G401.6 (cell line): ENCODE results near the gene TDRD12.
"Not testable (repeated sequence)": the region's sequence is repeated elsewhere in the genome, so short reads cannot be mapped to it uniquely, and the experiment has no call there.

ENCODE experiments used
- FAIRE-seq: peaks from 2 replicates; lab custom pipeline; 2012; peaks lifted over from hg19 to GRCh38; lab: Jason Lieb, UNC

Gene TDRD12

DNA sequence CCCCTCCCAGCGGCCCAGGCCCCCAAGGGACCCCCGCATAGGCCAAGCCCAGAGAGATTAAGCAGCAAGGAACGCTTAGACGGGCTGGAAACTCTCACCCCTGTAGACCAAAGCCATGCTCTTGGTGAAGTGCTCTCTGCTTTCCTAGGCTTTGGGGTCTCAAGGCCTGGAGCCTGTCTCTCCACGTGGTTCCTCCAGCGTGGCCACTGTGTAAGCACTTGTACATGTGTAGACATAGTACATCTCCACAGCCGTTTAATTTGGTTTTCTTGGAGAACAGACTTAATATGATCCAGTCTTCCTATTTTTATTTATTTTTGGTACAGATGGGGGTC lies 26.9 kb upstream of the TDRD12 start:
- no peak for FAIRE-seq

DNA sequence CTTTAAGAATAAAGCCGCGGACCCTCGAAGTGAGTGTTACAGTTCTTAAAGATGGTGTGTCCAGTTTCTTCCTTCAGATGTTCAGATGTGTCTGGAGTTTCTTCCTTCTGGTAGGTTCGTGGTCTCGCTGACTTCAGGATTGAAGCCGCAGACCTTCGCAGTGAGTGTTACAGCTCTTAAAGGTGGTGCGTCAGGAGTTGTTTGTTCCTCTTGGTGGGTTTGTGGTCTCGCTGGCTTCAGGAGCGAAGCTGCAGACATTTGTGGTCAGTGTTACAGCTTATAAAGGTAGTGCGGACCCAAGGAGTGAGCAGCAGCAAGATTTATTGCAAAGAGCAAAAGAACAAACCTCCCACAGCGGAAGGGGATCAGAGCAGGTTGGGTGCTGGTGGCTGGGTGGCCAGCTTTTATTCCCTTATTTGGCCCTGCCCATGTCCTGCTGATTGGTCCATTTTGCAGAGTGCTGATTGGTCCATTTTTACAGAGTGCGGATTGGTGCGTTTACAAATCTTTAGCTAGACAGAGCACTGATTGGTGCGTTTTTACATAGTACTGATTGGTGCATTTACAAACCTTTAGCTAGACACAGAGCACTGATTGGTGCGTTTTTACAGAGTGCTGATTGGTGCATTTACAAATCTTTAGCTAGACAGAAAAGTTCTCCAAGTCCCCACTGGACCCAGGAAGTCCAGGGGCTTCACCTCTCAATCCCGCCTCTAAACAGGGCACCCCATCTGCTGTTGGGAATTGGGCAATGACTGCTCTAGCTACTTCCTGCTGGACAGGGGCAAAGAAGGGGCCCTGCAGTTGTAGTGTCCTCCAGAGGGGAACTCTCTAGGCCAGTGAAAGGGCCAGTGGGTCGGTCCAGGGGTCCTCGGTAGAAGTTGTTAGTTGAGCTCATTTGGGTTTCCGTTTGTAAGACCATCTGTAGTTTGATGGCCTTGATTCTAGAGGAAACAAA lies 26.1 kb upstream of the TDRD12 start:
- not testable (repeated sequence) for FAIRE-seq

DNA sequence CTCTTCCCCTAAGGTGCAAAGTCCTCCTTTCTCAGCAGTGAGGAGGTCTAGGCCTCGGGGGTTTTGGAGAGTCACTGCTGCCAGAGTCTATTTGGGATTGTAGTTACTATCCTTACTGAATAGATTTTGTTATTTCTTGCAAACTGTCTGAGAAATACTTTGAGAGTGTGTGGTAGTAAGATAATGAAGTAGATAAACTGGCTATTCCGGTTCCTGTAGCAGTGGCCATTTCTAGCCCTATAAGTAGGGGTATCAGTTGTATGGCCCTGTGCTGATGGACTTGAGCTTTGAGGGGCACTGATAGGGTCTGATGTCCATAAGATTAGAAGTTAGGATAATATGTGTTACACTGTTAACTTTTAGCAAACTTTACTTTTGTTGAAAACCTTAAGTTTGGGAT lies 25.3 kb upstream of the TDRD12 start:
- FAIRE-seq = not testable (repeated sequence)

DNA sequence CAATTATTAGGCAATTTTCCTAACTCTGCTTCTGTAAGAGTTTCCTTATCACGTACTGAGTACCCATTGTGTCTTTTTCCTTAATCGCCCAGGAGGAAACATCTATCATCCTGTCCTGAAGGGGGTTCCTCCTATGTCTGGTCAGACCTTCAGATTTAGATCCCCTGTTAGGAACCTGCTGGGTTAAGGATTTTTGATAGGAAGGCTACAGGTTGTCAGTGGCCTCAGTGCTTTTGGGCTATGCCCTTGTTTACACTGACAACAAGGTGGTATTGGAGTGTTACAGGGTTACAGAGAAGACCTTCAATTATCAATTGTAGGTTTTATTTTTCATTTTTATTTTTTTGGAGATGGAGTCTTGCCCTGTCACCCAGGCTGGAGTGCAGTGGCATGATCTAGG lies 24.7 kb upstream of the TDRD12 start:
- not testable (repeated sequence) for FAIRE-seq

DNA sequence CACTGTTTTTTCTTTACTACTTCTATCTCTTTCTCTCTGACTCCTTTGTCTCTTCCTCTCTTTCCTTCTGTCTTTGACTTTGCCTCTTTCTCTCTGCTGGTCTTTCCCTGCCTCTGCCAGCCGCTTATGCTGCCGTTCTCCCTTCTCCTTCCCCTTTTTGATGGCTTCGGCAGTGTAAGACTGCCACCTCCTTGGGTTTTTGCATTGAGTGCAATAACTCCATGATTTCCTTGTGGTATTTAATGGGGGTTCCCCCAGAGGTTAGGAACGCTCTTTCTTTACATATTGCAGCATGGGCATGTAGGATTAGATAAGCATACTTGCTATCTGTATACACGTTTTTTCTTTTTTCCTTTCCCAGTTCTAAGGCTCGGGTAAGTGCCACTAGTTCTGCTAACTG lies 24.1 kb upstream of the TDRD12 start:
- FAIRE-seq = not testable (repeated sequence)

DNA sequence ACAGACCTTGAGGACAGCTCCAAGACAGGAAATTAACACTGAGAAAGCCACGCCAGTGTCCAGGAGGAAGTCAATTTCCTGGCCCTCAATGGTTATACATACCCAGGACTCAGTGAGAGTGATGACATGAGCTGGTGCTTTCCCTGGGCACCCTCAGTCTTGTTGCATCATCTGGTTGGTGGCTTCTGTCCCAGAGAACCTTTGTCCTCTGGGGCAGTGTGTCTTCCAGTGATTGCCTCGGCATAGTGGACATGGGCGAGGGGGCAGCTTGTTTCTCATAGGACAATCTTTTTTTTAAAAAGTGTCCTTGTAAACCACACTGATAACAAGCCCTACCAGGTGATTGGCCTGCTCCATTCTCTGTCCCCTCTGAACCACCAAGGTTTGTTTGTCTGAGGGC lies 22.8 kb upstream of the TDRD12 start:
- FAIRE-seq = not testable (repeated sequence)

- FAIRE-seq = not testable (repeated sequence)
These were observed 19.4 kb upstream of the TDRD12 start for GRCh38 chr19:32700129-32700528.

DNA sequence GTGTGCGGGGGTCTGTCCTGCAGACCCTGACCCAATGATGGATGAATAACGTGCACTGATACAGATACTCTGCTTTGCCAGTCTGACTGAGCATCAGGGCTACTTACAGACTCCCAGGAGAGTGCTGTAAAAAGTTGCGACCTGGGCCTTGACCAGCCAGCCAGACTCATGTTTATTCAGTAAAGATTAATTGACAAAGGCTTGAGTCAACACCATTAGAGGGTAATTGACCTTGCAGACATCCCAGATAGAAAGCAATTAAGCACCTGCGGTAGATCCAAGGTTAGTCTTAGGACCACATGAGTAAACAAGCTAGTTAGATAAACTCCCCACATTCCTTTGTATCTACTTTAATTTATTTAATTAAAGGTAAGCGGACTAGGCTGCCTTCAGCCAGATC lies 17.6 kb upstream of the TDRD12 start:
- no peak for FAIRE-seq

- FAIRE-seq = not testable (repeated sequence)
These were observed 15.6 kb upstream of the TDRD12 start for GRCh38 chr19:32704006-32704405.

DNA sequence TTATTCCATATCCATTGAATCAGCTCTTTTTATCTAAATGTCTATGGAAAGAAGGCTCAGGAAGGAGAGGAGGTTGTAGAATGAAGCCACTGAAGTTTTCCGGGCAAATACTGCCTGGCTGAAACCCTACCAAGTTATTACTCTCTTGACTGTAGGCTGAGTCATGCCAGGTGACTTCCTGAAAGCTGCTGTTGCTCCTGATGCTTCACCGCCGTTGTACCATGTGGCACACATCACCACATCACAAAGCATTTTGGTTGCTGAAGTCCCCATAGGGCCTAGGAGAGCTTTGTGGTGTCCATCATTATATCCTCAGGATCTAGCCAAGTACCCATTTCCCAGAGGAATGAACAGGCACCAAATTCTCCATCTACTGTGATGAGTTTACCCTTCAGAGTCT lies 11.1 kb upstream of the TDRD12 start:
- no peak for FAIRE-seq

DNA sequence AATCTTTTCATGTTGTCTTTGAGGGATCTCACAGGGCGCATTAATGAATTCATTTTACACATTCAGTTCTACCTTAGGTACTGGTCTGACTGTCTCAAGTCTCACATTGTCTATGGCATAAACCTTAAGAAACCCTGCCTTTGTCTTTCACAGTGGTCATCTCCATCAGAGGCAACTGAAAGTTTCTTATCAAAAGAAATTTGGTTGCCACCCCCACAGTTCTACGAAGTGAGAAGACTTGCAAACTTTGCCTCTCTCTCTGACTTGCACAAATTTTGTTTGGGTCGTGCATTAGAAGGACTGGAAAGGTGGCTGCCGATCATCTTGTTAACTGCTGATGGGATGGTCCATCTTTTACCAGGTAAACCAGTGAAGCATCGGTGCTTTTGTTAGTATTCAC lies 10.5 kb upstream of the TDRD12 start:
- no peak for FAIRE-seq

DNA sequence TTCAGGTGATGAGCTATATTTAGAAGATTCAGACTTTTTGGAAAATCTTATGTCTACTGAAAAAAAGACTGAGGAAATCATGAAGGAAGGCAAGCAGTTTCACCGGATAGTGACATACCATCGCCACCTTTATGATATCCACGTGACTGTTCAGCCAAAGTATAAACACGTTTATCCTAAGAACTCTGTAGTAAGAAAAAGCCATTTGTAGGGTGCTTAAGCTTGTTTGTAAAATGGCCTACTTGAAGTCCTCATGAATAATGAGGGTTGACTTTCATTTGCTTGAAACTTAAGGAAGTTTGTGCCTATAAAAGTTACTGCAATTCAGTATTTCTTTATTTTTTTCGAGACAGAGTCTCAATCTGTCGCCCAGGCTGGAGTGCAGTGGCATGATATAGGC lies 7.8 kb upstream of the TDRD12 start:
- no peak for FAIRE-seq

GRCh38 chr19:32716203-32716602 lies 3.4 kb upstream of the TDRD12 start:
- FAIRE-seq = not testable (repeated sequence)

DNA sequence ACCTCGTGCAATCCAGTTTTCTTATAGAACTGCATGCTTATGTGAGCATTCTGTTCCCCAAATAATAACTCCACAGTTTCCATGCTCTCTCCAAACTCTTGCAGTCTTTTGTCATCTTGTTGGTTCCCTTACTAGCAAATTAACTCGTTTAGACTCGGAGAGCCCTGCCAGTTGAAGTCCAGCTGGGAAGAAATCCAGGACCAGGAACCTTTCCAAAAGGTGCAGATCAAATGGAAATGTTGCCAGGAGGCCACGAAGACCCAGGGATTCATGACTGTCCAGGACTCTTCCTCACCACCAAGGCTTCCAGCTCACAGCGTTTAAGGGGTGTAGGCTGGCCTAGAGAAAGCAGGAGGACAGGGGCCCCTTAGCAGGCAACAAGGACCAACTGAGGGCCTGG lies 2.1 kb upstream of the TDRD12 start:
- FAIRE-seq = no peak

DNA sequence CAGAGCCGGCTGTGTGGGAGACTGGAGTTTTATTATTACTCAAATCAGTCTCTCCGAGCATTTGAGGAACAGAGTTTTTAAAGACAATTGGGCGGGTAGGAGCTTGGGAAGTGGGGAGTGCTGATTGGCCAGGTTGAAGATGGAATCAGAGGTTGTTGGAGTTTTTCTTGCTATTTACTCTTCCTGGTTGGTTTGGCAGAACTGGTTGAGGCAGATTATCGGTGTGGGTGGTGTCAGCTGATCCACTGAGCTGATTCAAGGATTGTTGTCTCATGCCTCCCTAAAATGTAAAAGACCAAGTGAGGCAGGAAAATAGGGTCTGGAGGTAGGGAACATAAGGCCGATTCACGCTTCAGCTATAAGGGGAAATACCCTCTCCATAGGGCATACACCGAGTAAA lies 1.3 kb upstream of the TDRD12 start:
- no peak for FAIRE-seq

- FAIRE-seq = no peak
These were observed 809 bp downstream of the TDRD12 start for GRCh38 chr19:32720216-32720935.

DNA sequence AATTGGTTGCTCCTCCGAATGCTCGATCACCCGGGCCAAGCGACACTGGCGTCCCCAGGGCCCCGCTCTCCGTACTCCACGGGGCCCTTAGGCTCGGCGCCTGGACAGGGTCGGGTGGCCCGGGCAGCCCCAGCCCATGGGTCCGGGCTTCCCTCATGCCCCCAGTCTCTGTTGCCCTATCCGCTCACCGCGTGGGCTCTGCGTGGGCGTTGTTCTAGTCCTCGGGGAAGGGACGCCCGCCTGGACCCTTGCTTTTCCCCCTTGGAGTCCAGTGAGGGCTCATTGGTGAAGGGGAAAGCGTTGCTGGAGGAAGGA lies 1.3 kb downstream of the TDRD12 start:
- no peak for FAIRE-seq

- FAIRE-seq = no peak
These were observed 16.4 kb downstream of the TDRD12 start for GRCh38 chr19:32735936-32736335.

- FAIRE-seq = no peak
These were observed 23.5 kb downstream of the TDRD12 start for GRCh38 chr19:32743021-32743420.

GRCh38 chr19:32743447-32743846 lies 23.9 kb downstream of the TDRD12 start:
- FAIRE-seq = no peak

DNA sequence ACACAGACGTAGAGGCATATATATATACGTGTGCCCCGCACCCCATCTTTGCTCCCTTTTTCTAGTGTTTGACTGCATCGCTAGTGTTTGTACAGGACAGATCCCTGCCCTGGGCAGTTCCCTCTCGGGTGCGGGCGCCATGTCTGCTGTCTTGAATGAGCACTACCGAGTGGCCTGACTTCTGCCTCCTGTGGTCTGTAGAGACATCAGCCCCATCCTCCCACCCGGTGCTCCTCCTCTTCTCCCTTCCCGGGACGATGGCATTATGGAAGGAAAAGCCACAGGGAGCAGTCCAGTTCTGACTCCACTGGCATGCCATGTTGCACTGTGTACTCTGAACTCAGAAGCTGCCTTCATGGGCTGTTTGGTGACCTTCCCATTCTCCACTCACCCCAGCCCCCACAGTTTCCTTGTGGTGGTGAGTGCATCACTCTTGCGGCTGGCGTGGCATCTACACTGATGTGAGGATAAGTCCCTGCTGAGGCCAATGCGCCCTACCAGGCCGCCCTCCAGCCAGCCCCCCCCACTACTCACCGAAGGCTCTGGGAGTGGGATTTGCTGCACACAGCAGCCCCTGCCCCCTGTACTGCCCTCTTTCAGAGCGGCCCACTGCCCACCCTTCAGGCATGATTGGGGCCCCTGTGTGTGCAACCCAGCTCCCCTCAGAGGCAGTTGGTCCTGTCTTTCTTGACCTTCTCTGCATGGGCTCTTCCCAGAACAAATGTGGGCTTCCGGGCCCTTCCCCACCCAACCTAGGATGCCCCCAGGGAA lies 25.2 kb downstream of the TDRD12 start:
- FAIRE-seq = no peak

GRCh38 chr19:32745594-32746251 lies 26.2 kb downstream of the TDRD12 start:
- not testable (repeated sequence) for FAIRE-seq
